Measurements from ENCODE around the gene UBE2D4.

DNA sequence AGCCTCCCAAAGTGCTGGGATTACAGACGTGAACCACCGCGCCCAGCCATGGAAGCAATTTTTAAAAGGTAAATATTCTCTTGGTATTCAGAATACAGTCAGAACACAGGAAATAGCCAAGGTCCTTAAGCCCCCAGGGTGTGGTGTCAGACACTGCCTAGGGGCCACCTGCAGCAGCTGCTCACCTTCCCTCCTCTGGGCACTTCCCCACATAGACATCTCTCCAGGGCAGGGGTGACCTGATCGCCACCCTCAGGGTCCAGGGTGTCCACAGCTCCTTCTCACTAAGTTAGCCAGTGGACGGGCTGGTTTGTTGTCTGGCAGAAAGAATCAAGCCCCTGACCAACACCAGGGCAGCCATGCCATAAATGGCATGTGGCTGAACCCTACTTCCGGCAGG is 35.8 kb upstream of the UBE2D4 start:
- no peak for TF ChIP-seq EZH2 (IDR thresholded peaks at IDR 0.05)
- no peak for TF ChIP-seq POLR2AphosphoS5 (IDR thresholded peaks at IDR 0.05; ENCODE audit: borderline replicate concordance, low read depth, low read length)
